ENCODE data around the gene GEMIN2.

DNA sequence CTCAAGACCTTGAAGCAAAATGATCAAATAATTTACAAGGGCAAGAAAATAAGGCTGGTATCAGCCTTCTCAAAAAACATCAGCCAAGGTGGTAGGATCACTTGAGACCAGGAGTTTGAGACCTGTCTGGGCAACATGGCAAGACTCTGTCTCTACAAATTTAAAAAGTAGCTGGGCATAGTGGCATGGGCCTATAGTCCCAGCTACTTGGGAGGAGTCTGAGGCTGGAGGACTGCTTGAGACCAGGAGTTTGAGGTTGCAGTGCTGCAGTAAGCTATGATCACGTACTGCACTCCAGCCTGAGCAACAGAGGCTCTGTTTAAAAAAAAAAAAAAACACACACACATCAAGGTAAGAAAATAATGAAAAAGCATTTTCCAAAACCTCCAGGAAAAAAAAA lies 33.2 kb upstream of the GEMIN2 start:
- TF ChIP-seq EP300 (IDR thresholded peaks at IDR 0.05), result no peak
- TF ChIP-seq, protein P1, sequence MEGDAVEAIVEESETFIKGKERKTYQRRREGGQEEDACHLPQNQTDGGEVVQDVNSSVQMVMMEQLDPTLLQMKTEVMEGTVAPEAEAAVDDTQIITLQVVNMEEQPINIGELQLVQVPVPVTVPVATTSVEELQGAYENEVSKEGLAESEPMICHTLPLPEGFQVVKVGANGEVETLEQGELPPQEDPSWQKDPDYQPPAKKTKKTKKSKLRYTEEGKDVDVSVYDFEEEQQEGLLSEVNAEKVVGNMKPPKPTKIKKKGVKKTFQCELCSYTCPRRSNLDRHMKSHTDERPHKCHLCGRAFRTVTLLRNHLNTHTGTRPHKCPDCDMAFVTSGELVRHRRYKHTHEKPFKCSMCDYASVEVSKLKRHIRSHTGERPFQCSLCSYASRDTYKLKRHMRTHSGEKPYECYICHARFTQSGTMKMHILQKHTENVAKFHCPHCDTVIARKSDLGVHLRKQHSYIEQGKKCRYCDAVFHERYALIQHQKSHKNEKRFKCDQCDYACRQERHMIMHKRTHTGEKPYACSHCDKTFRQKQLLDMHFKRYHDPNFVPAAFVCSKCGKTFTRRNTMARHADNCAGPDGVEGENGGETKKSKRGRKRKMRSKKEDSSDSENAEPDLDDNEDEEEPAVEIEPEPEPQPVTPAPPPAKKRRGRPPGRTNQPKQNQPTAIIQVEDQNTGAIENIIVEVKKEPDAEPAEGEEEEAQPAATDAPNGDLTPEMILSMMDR (IDR thresholded peaks at IDR 0.05), result no peak

Measured in tibial nerve (tissue), 4 donors.